LNCaP clone FGC (cell line): Measurements from ENCODE around the gene SNCAIP.

Experiments used
- DNase-seq: peaks from one replicate; pipeline ENCODE4 v3.0.0-alpha.2; 2011; ENCODE audit warnings: low read depth
- H3K4me3 ChIP-seq: 2 replicates; pipeline ENCODE4 v1.5.1; 2011; ENCODE audit warnings: mild to moderate bottlenecking, low read depth, low read length, control low read depth
- CTCF ChIP-seq: IDR thresholded peaks from 2 replicates; pipeline ENCODE4 v1.5.1; 2012; ENCODE audit warnings: mild to moderate bottlenecking; ENCODE audit not compliant: control insufficient read depth, insufficient read depth; ENCODE audit errors: extremely low read depth

SNCAIP gene

GRCh38 chr5:122297587-122298298 lies 14.3 kb upstream of the SNCAIP start:
- no peak for TF ChIP-seq CTCF
- no peak overlapping the region for H3K4me3 ChIP-seq

GRCh38 chr5:122300374-122300773 lies 11.7 kb upstream of the SNCAIP start:
- no peak for TF ChIP-seq CTCF
- no peak overlapping the region for H3K4me3 ChIP-seq
- DNase-seq = no peak

More at GRCh38 chr5:122297587-122298298, 14.3 kb upstream of the SNCAIP start:
- DNase-seq = no peak

- no peak for DNase-seq
- no peak overlapping the region for H3K4me3 ChIP-seq
- TF ChIP-seq CTCF = no peak
These were observed 11.0 kb upstream of the SNCAIP start for GRCh38 chr5:122301016-122301415.

GRCh38 chr5:122304471-122305215 lies 7.4 kb upstream of the SNCAIP start:
- H3K4me3 ChIP-seq = no peak overlapping the region
- TF ChIP-seq CTCF = no peak
- no peak for DNase-seq

- TF ChIP-seq CTCF = no peak
- no peak for DNase-seq
These were observed 5.6 kb upstream of the SNCAIP start for GRCh38 chr5:122306461-122306860.

GRCh38 chr5:122310889-122311288 lies 1.1 kb upstream of the SNCAIP start:
- DNase-seq = no peak
- no peak overlapping the region for H3K4me3 ChIP-seq
- TF ChIP-seq CTCF = no peak

More at GRCh38 chr5:122306461-122306860, 5.6 kb upstream of the SNCAIP start:
- no peak overlapping the region for H3K4me3 ChIP-seq
